ENCODE measurements around the gene TMEM131L.
"Not testable (repeated sequence)": the region's sequence is repeated elsewhere in the genome, so short reads cannot be mapped to it uniquely, and the experiment has no call there.

TMEM131L gene

GRCh38 chr4:153645183-153645582, 179.0 kb downstream of the TMEM131L start:
- DNase-seq (ENCODE audit: low read depth, low spot score) = no peak

GRCh38 chr4:153646261-153646660, 180.1 kb downstream of the TMEM131L start:
- DNase-seq (ENCODE audit: low read depth, low spot score) = no peak

GRCh38 chr4:153646978-153647377, 180.8 kb downstream of the TMEM131L start:
- no peak for DNase-seq (ENCODE audit: low read depth, low spot score)

- no peak for DNase-seq (ENCODE audit: low read depth, low spot score)
Measured at GRCh38 chr4:153647975-153648374, 181.8 kb downstream of the TMEM131L start.

- no peak for DNase-seq (ENCODE audit: low read depth, low spot score)
Measured at GRCh38 chr4:153649572-153649991, 183.4 kb downstream of the TMEM131L start.

GRCh38 chr4:153651116-153651515, 185.0 kb downstream of the TMEM131L start:
- DNase-seq (ENCODE audit: low read depth, low spot score) = no peak

GRCh38 chr4:153651587-153651986, 185.4 kb downstream of the TMEM131L start:
- DNase-seq (ENCODE audit: low read depth, low spot score) = no peak

- DNase-seq (ENCODE audit: low read depth, low spot score) = no peak
Measured at GRCh38 chr4:153652051-153652784, 186.1 kb downstream of the TMEM131L start.

- DNase-seq (ENCODE audit: low read depth, low spot score) = no peak
Measured at GRCh38 chr4:153655002-153655541, 188.9 kb downstream of the TMEM131L start.

GRCh38 chr4:153655928-153656327, 189.8 kb downstream of the TMEM131L start:
- no peak for DNase-seq (ENCODE audit: low read depth, low spot score)

- no peak for DNase-seq (ENCODE audit: low read depth, low spot score)
Measured at GRCh38 chr4:153661215-153661822, 195.2 kb downstream of the TMEM131L start.

- no peak for DNase-seq (ENCODE audit: low read depth, low spot score)
Measured at GRCh38 chr4:153661908-153662307, 195.7 kb downstream of the TMEM131L start.

- DNase-seq (ENCODE audit: low read depth, low spot score) = no peak
Measured at GRCh38 chr4:153663667-153664066, 197.5 kb downstream of the TMEM131L start.

- not testable (repeated sequence) for DNase-seq (ENCODE audit: low read depth, low spot score)
Measured at GRCh38 chr4:153666505-153666904, 200.3 kb downstream of the TMEM131L start.

- DNase-seq (ENCODE audit: low read depth, low spot score) = no peak
Measured at GRCh38 chr4:153668647-153669046, 202.5 kb downstream of the TMEM131L start.

- DNase-seq (ENCODE audit: low read depth, low spot score) = no peak
Measured at GRCh38 chr4:153669838-153670237, 203.7 kb downstream of the TMEM131L start.

GRCh38 chr4:153676486-153676885, 210.3 kb downstream of the TMEM131L start:
- DNase-seq (ENCODE audit: low read depth, low spot score) = no peak

GRCh38 chr4:153676984-153677383, 210.8 kb downstream of the TMEM131L start:
- no peak for DNase-seq (ENCODE audit: low read depth, low spot score)

GRCh38 chr4:153679486-153679885, 213.3 kb downstream of the TMEM131L start:
- no peak for DNase-seq (ENCODE audit: low read depth, low spot score)

- DNase-seq (ENCODE audit: low read depth, low spot score) = no peak
Measured at GRCh38 chr4:153683763-153684181, 217.6 kb downstream of the TMEM131L start.

GRCh38 chr4:153684182-153684970, 218.2 kb downstream of the TMEM131L start, which contains the start of gene TLR2:
TLR2 (plus strand) TSS chr4:153684280; CDS start chr4:153702908, 18,628 bp downstream.
- no peak for DNase-seq (ENCODE audit: low read depth, low spot score)

- DNase-seq (ENCODE audit: low read depth, low spot score) = no peak
Measured at GRCh38 chr4:153684971-153685371, 218.8 kb downstream of the TMEM131L start.
